HG03097 (cell line): ENCODE data around the gene PDE2A.

Experiments used
- ATAC-seq: cut with Tn5 transposase; IDR thresholded peaks from one replicate; pipeline ENCODE4 v1.9.1; 2021; ENCODE audit not compliant: unreplicated experiment, low FRiP score

Gene PDE2A

DNA sequence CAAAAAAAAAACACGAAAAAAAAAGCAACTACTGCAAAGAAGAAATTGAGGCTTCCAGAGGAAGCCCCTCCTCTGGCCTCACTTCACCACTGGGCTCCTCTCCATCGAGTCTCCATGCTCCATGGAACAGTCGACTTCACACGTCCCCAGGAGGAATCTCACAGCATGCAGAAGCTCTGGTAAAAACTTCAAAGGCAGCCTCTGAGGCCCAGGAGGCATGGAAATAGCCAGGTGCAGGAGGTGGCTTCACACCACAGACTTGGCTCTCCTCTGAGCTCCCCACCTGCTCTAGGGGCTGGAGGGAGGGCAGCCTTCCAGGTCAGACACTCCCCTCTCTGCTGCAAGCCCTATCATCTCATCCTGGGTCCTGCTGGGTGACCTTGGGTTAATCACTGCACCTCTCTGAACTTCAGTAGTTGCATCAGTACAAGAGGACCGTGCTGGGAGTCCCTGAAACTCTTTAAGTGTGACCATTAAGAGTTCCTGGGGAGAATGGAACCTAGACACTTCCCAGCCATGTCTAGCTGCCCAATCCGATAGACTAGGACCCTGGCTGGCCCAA, 8.2 kb downstream of the PDE2A start:
- no peak for ATAC-seq

DNA sequence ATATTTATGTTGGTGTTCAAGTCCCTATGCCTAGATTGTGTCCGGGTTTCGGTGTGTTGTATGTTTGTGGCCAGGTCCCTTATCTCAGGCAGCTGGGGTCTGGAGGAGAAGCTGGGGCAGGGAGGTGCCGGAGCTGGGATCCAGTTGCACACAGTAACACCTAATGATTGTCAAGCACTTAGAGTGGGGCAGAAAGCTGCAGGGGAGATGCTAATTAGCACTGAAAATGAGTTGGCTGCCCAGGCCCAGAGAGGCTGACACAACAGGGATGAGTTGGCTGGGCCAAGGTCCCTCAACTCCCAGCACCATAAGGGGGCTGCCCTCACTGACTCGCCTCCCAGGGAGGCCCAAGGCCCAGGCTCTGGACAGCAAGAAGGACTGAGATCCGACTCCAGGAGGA, 12.2 kb downstream of the PDE2A start:
- no peak for ATAC-seq

- no peak for ATAC-seq
Measured at GRCh38 chr11:72661486-72661885, 12.7 kb downstream of the PDE2A start.

DNA sequence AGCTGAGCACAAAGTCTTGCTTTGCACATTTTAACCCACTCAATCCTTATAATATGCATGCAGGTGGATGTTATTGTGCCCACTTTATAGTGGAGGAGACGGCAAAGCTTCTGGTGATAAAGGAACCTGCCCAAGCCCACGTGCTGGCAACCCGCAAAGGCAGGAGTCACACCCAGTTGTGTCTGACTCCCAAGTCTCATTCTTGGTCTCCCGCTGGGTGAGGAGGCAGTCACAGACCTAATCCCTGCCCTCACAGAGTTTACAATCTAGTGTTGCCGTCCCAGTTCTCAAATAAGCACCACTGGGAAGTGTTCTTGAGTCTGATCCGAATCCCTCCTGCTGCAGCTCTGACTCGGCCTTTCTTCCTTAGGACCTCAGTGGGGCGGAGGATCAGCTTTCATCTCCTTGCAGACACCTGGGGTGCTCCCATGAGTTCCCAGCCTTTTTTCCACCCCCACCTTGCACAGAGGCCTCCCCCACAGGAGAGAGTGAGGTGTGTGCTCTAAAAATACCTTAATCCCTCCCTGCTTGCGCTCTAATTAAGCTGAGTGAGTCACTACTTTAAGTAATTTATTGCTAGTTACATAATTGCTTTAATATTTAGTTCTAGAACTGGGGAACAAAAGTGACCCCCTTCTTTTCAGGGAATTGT, 15.1 kb downstream of the PDE2A start:
- ATAC-seq, result no peak

GRCh38 chr11:72657411-72658100, 16.7 kb downstream of the PDE2A start:
- ATAC-seq, result no peak

DNA sequence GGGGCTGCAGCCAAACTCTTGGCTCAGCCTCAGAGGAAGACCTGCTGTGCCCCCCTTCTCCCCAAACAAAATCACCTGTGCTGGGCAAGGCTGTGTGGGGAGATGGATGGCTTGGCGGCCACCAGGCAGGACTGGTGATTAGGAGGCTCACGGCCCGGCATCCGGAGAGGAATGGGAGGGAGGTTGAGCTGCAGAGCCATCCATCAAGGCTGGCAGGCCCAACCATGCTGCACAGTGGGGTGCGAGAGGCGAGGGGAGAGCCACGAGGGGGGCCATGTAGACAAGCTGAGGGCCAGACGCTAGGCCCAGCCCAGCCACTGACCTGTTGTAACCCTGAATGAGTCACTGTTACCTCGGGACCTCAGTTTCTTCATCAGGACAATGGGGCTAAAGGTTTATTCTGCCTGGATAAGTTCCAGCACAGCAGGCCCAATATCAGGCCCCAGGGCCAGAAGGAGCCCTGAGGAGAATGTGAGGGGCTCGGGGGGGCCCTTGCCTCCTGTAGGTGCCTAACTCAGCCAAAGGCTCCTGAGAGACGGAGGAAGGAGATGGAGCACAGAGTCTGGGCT, 18.2 kb downstream of the PDE2A start:
- no peak for ATAC-seq

DNA sequence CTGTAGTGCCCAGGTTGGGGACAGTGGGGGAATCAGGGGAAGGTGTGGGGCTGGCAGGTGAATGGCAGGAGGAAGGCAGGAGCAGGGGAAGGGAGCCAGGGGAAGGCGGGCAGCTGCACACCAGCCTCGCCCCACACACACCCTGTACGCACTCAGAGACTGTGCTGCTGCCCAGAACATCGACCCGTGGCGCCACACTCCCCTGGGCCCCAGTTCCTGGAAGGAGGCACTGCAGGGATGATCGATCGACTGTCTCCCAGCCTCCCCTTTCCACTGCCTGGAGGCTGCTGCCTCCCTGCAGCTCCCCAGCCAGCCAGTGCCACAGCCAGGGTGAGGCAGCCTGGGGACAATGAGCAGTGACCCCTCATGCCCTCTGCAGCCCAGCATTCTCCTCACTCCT, 19.2 kb downstream of the PDE2A start:
- no peak for ATAC-seq

GRCh38 chr11:72653649-72654048, 20.6 kb downstream of the PDE2A start:
- ATAC-seq, result no peak

GRCh38 chr11:72652873-72653630, 21.2 kb downstream of the PDE2A start:
- ATAC-seq, result no peak

- no peak for ATAC-seq
Measured at GRCh38 chr11:72652133-72652532, 22.1 kb downstream of the PDE2A start.

DNA sequence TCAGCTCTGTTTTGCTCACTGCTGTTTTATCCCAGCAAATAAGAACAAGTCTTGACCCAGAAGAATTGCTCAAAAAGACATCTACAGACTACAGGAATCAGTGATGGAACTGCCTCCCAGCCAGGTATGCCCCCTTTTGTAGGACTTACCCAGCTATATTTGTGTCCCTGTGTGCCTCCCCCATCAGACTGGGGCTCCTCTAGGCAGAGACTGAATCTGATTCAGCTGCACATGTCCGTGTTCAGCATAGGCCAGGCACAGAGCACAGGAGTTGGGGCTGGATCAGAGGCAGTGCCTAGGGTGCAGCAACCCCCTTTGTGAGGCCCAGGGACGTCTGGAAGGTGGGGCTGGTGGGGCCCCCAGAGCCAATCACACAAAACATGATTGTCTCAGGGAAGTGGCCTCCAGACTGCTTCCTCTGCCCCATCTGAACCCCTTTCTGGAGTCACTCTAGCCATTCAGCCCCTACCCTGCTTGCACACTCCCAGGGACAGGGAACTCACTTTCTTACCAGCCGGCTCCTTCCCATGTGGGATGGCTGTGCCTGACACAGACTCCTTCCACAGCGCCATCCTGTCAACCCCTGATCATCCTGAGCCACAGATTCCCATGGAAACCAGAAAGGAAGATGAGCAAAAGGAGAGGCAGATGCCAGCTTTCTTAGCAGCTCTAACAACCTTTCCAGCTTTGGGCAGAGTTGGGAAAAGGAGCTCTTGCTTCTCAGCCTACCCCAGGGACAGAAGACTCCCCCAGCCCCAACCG, 24.8 kb downstream of the PDE2A start:
- ATAC-seq, result no peak

DNA sequence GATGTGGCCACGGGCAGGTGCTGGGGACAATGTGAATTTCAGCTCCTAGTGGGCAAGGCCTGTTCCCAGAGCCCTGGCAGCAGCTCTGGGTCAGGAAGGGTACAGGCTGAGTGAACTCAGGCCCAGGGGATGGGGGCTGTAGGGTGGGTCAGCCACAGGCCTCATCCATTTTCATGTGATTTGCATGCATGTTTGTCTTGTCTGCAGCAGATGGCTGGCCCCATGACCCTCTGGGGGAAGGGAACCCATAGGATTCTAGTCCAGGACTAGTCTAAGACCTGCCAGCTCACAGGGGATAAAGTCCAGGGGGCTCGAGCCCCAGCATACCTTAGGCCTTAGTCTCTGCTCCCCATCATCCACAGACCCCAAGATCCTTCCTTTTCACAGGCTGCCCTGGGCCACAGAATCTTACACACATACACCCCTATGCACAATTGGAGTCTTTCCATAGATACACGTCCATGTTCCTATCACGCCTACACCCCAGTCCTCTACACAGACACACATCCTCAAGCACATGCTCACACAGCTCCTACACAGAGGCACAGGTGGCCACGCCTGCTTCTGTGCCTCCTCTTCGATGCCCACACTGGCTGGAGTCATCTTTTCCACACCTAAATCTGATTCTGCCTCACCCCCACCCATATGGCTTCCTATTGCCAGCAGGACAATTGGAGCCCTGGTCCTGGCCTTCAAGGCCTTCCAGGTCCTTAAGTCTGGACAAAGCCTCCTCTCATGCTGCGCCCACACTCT, 25.7 kb downstream of the PDE2A start:
- no peak for ATAC-seq

DNA sequence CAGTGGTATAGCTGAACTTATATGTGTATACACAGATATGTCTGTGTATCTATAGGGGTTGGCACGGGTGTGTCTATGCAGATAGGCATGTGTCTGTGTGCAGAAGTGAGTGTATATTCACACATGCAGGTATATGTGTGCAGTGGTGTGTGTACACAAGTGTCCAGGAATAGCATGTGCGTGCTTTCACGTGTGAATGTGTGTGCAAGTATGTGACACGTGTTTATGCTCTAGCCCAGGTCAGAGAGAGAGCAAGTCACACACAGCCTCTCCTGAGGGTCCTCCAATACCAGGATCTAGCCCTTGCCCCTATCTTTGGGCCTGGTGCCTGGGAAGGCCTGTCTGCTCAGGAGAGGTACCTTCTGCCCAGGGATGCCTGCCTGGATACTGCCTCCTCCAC, 26.3 kb downstream of the PDE2A start:
- no peak for ATAC-seq

DNA sequence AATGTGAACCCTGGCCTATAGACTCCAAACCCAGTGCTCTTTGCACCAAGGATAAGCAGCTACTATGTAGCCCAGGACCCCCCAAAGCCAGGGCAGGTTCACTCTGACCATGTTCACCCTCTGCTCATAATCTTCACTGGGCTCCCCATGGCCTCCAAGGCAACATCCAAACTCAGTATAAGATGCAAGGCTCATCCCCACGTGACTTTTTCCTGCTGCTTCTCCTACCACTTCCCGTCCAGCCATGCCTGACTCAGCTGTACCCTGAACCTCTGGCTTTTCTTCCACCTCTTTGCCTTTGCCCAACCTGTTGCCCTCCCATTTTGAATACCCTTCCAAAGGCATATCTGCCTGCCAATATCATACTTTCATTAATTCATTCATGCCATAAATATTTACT, 27.8 kb downstream of the PDE2A start:
- ATAC-seq, result no peak

DNA sequence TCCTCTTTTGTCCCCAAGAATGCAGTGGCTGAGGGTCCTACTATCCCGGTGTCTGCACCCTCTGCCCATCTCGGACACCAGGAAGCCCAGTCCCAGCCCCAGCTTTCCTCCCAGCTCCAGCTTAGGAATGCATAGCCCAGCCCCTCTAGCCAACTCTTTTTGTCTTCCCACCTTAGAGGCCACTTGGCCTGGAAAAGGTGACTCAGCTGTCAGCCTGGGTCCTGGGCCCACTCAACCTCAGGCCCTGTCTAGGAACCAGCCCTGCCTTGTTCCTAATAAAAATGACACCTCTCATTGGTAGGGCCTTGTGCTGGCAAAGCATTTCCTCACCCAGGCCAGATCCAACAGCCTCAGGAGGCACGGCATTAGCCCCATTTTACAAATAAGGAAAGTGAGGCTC, 28.2 kb downstream of the PDE2A start:
- ATAC-seq, result no peak

DNA sequence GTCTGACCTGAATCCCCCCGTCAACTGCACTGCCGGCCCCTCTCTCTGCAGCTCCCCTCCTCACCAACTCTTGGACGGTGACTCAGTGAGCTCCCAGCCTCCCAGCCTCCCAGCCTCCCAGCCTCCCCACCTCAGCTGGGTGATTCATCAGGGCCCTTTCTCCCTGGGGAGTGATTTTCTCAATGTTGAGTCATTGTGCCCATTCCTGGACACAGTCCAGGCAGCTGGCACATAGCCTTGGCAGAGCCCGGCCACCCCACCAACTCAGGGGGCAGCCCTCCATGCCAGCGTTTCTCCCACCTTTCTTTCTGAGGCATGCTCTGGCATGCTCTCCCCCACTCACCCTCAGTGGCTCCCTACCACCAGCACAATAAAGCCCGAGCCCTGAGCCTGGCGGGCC, 30.7 kb downstream of the PDE2A start:
- ATAC-seq, result no peak

DNA sequence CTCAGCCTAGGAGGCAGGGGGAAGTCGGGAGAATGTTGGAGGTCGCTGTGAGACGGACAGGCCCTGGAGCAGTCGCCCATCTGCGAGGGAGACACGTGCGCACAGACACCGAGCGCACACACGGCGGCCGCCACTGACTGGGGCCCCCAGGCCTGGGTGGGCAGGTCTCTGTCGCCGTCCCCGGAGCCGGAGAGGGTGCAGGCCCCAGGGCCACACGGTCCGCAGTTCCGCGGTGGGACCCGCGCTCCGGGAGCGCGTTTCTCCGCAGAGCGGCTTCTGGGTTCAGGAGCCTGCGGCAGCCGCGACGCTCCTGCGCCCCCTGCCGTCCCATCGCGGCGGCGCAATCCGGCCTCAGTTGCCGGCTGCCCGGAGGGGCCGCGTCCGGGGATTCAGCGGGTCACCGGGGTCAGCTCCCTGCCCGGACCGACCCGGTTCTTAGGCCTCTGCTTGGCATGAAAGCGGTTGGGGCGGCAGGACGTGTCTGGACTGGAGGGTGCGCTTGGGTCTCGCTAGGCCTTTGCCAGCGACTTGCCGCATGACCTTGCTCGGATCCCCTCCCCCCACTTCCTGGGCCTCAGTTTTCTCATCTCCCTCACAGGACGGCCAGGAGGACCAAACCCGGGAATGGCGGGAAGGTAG, 31.2 kb downstream of the PDE2A start:
- no peak for ATAC-seq

DNA sequence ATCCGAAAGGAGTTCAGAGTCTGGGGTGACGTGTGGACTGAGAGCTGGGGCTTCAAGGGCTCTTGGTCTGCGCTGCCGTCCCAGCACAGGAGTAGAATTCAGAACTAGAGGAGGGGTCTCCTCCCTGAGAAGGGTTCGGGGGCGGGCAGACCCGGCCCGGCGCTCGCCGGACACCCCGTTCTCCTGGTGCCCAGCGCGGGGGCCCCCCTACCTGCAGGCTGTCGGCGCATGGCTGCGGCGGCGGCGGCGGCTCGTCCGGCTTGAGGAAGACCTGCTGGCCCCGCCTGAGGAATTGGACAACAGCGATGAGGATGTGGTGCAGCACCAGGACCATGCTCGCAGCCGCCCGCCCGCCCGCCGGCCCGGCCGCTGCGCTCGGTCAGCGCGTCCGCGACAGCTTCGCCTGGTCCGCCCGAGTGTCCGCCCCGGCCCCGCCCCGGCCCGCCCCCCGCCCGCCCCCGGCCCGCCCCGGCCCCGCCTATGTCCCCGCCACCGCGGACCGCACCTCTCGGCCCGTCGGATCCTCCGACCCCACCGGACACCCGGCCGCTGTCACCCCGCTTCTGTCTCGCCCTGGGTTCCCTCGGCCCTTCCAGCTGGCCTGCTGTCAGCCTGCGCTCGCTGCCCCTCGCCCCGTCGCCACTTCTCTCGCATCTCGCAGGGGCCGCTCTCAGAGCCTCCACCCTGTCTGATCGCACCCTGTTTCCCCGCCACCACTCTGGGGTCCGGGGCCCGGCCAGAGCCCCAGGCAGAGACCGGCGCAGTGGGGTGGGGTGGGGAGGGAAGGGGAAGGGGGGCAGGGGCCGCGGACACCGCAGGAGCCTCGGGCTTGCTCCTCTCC, 32.0 kb downstream of the PDE2A start:
- no peak for ATAC-seq
